NB4 (cell line): ENCODE results near the gene ZIC5.

ENCODE experiments used
- POLR2A ChIP-seq: IDR thresholded peaks from 2 replicates; pipeline ENCODE4 v1.6.1; 2011; ENCODE audit warnings: mild to moderate bottlenecking; ENCODE audit not compliant: insufficient read length; ENCODE audit errors: extremely low read depth
- TF ChIP-seq, protein P1 (sequence below): IDR thresholded peaks from one replicate; pipeline ENCODE4 v1.5.1; 2012; ENCODE audit warnings: low read depth, low read length
- TF ChIP-seq, protein P2 (sequence below): IDR thresholded peaks from 2 replicates; pipeline ENCODE4 v1.6.1; 2011; ENCODE audit warnings: low read depth, low read length

DNA sequence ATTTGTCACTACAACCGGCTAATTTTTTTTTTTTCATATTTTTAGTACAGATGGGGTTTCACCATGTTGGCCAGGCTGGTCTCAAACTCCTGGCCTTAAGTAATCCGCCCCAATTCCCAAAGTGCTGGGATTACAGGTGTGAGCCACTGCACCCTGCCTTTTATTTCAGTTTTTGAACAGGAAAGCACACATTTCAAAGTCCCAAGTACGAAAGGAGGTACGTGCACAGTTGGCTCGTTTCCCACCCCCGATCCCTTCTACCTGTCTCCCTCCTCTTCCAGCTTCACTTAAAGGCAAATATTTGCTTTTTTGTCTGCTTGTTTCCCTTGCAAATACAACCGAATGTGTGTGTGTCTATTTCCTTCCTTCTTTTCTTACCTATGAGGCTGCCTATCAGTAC is 30.5 kb downstream of the ZIC5 start:
- TF ChIP-seq, protein P1, sequence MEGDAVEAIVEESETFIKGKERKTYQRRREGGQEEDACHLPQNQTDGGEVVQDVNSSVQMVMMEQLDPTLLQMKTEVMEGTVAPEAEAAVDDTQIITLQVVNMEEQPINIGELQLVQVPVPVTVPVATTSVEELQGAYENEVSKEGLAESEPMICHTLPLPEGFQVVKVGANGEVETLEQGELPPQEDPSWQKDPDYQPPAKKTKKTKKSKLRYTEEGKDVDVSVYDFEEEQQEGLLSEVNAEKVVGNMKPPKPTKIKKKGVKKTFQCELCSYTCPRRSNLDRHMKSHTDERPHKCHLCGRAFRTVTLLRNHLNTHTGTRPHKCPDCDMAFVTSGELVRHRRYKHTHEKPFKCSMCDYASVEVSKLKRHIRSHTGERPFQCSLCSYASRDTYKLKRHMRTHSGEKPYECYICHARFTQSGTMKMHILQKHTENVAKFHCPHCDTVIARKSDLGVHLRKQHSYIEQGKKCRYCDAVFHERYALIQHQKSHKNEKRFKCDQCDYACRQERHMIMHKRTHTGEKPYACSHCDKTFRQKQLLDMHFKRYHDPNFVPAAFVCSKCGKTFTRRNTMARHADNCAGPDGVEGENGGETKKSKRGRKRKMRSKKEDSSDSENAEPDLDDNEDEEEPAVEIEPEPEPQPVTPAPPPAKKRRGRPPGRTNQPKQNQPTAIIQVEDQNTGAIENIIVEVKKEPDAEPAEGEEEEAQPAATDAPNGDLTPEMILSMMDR = no peak
- no peak for TF ChIP-seq POLR2A
- TF ChIP-seq, protein P2, sequence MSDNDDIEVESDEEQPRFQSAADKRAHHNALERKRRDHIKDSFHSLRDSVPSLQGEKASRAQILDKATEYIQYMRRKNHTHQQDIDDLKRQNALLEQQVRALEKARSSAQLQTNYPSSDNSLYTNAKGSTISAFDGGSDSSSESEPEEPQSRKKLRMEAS = no peak
